B cell (primary cell): ENCODE measurements around the gene DRAXIN. TPM values are rescaled to one million over a fixed set of nuclear protein-coding genes. Genes with fewer than 3 reads are reported as not detected.

ENCODE experiments used
- ATAC-seq: fragments of 200-7000 bp; cut with Tn5 transposase; one replicate; pipeline ENCODE4 v1.10.0; 2021; ENCODE audit warnings: low read depth, mild to moderate bottlenecking, moderate number of reproducible peaks, moderate library complexity
- CTCF ChIA-PET: fragments of 350-600 bp; sonication (Branson Sonifier 250); formaldehyde crosslinking; loops from one replicate; lab custom pipeline; 2021; ENCODE audit warnings: antibody characterized with exemption, inconsistent platforms; lab: Charles Lee
- POLR2A ChIA-PET: fragments of 350-600 bp; sonication (Branson Sonifier 250); formaldehyde crosslinking; loops from one replicate; lab custom pipeline; 2021; ENCODE audit warnings: antibody characterized with exemption; lab: Charles Lee
- DNase-seq: peaks from one replicate; pipeline ENCODE4 v3.0.0; 2013
- H2AFZ ChIP-seq: 2 replicates; pipeline ENCODE4 v1.6.1; 2012; ENCODE audit warnings: mild to moderate bottlenecking, low read depth, low read length; ENCODE audit not compliant: insufficient read depth, poor library complexity, severe bottlenecking
- H3K27ac ChIP-seq, 2 donors: 1 replicate in 1 of 2; 2 replicates in 1 of 2; pipeline ENCODE4 v1.5.1; 2012 to 2013; ENCODE audit warnings: low read length in 2 of 2, mild to moderate bottlenecking in 2 of 2, moderate library complexity in 1 of 2
- H3K27me3 ChIP-seq, 4 experiments: fragments of 200-600 bp in 1 of 4; sonication (generic) in 1 of 4; replicated peaks in 1 of 4; 1 replicate in 2 of 4; 2 replicates in 2 of 4; pipeline versions ENCODE4 v1.6.1 to v1.7.0; 2013 to 2016; ENCODE audit warnings: low read length in 3 of 4, mild to moderate bottlenecking in 2 of 4, mixed read lengths in 1 of 4, moderate library complexity in 1 of 4; ENCODE audit not compliant: insufficient read depth in 4 of 4, control insufficient read depth in 3 of 4; ENCODE audit errors: control extremely low read depth in 1 of 4
- H3K36me3 ChIP-seq, 2 experiments: replicated peaks in 1 of 2; 1 replicate in 1 of 2; 2 replicates in 1 of 2; pipeline versions ENCODE4 v1.6.1 to v1.7.1; 2013; ENCODE audit warnings: low read length in 1 of 2; ENCODE audit not compliant: insufficient read depth in 2 of 2, control insufficient read depth in 1 of 2; ENCODE audit errors: control extremely low read depth in 1 of 2, extremely low read depth in 1 of 2
- H3K4me1 ChIP-seq, 2 donors: fragments of 200-600 bp in 1 of 2; sonication (generic) in 1 of 2; 1 replicate in 1 of 2; 2 replicates in 1 of 2; pipeline versions ENCODE4 v1.5.1 to v1.6.1; 2013 to 2017; ENCODE audit warnings: low read length in 2 of 2; ENCODE audit not compliant: control insufficient read depth in 2 of 2, insufficient read depth in 2 of 2
- H3K4me2 ChIP-seq: replicated peaks from 2 replicates; pipeline ENCODE3; 2012; ENCODE audit warnings: mild to moderate bottlenecking, low read depth, low read length; ENCODE audit not compliant: poor library complexity, severe bottlenecking
- H3K4me3 ChIP-seq, 5 experiments: fragments of 200-600 bp in 1 of 5; sonication (generic) in 1 of 5; 1 replicate in 3 of 5; 2 replicates in 2 of 5; pipeline versions ENCODE4 v1.5.1 to v1.7.0; 2011 to 2016; ENCODE audit warnings: low read length in 4 of 5, mild to moderate bottlenecking in 4 of 5, low read depth in 2 of 5, control low read depth in 1 of 5, moderate library complexity in 1 of 5; ENCODE audit not compliant: insufficient read depth in 1 of 5; ENCODE audit errors: control extremely low read depth in 1 of 5, extremely low read depth in 1 of 5
- H3K79me2 ChIP-seq: fragments of 200-600 bp; sonication (generic); one replicate; pipeline ENCODE4 v1.6.0; 2016; ENCODE audit warnings: low read length; ENCODE audit not compliant: control insufficient read depth, insufficient read depth
- H3K9ac ChIP-seq: fragments of 200-600 bp; sonication (generic); 2 replicates; pipeline ENCODE4 v1.6.1; 2017; ENCODE audit warnings: mild to moderate bottlenecking, low read length, moderate library complexity
- H3K9me3 ChIP-seq, 3 donors: one replicate each; pipeline versions ENCODE4 v1.6.1 to v1.7.1; 2013; ENCODE audit warnings: low read length in 2 of 3; ENCODE audit not compliant: control insufficient read depth in 2 of 3, insufficient read depth in 1 of 3; ENCODE audit errors: control extremely low read depth in 1 of 3
- H4K20me1 ChIP-seq: 2 replicates; pipeline ENCODE4 v1.6.0; 2012; ENCODE audit warnings: mild to moderate bottlenecking, low read length; ENCODE audit not compliant: insufficient read depth, control insufficient read depth, poor library complexity, severe bottlenecking
- H3K27ac Mint-ChIP-seq: one replicate; pipeline ENCODE4 v1.8.0; 2021; ENCODE audit warnings: mixed read lengths
- H3K27me3 Mint-ChIP-seq: one replicate; pipeline ENCODE4 v1.8.0; 2021; ENCODE audit warnings: mixed read lengths
- H3K4me1 Mint-ChIP-seq: one replicate; pipeline ENCODE4 v1.8.0; 2021; ENCODE audit warnings: mixed read lengths
- H3K4me3 Mint-ChIP-seq: one replicate; pipeline ENCODE4 v1.8.0; 2021; ENCODE audit warnings: mixed read lengths
- H3K9me3 Mint-ChIP-seq: one replicate; pipeline ENCODE4 v1.8.0; 2022; ENCODE audit warnings: mixed read lengths; ENCODE audit not compliant: insufficient read depth
- CTCF ChIP-seq: fragments of 200-600 bp; IDR thresholded peaks from one replicate; pipeline ENCODE4 v1.8.0; 2022; ENCODE audit warnings: antibody characterized with exemption, mild to moderate bottlenecking
- EZH2 ChIP-seq: IDR thresholded peaks from 2 replicates; pipeline ENCODE4 v1.6.1; 2012; ENCODE audit warnings: borderline replicate concordance, low read depth, mild to moderate bottlenecking, moderate library complexity, low read length; ENCODE audit not compliant: insufficient read depth, poor library complexity, severe bottlenecking
- WGBS: methylation state at CpG from one replicate; pipeline ENCODE4 v1.1.5; 2013; ENCODE audit warnings: missing lambda C conversion rate; ENCODE audit not compliant: insufficient coverage; 5-methylcytosine and 5-hydroxymethylcytosine counted together
- intact Hi-C: fragments of 100-400 bp; cut with micrococcal nuclease; formaldehyde crosslinking; loops from one replicate; pipeline ENCODE4 v1.10.0; 2022
- polyA plus RNA-seq: library from polyadenylated mRNA; depleted of rRNA; stranded (reverse); fragments of >200 nt; gene quantifications from 2 replicates; pipeline ENCODE4 v1.2.3, GENCODE V29; 2012
- total RNA-seq, 2 donors: library from RNA; stranded (reverse); fragments of 120-200 nt in 1 of 2; gene quantifications; 1 replicate in 1 of 2; 2 replicates in 1 of 2; pipeline versions ENCODE4 v1.2.3 to v1.2.4, GENCODE V29; 2013 to 2022

The DRAXIN gene
- total and polyA plus RNA-seq, 2 donors (not counting 1 experiment from before 2014, with no cell fraction given), result 0.21 to 0.30 TPM

DNA sequence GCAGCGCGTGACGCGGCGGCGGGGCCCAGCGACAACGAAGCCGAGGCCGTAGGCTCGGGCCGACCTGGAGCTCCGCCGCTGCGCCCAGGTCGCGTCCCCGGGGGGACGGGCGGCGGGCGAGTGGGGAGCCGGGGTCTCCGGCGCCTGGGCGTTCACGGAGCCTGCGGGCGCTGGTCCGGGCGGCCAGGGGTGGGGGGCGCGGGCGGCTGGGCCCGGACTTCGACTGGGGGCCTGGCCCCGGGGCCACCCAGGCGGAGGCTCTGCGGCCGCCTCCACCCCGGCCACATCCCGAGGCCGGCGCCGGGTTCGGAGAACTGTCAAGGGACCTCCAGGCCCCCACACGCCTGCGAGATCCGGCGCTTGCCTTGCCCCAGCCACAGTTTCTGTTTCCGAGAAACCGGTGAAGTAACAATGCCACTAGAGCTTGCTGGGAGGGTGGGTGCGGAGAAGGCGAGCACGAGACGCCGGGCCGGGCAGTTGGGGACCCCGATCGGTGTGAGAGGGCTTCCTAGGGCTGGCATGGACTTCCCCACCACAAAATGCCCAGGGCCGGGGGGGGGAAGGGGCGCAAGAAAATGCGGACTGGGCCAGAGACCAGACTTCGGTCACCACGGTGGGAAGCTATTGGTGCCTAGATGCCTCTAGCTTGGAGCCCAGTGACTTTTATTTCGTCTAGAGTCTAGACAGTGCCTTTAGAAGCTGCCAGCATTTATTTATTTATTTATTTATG is 27.0 kb upstream of the DRAXIN start:
- H4K20me1 ChIP-seq, result no peaks in the 10 kb centered on the region
- Mint-ChIP-seq H3K4me1 (peaks cover 3% of the 10 kb centered on the region), H3K9me3 (no peaks in the 10 kb centered on the region), H3K4me3 (peak overlapping the region; percentile 89), H3K27ac (peak overlapping the region; percentile 63), H3K27me3 (no peaks in the 10 kb centered on the region)
- intact Hi-C loops, result loop anchor here (1.0 kb wide), 4 partner anchors 10 to 72 kb away; partner anchors contain the start of genes AGTRAP, FBXO2, FBXO44 and MAD2L2
- peaks cover 0 to 12% of the 10 kb centered on the region in 2 experiments for H3K36me3 ChIP-seq
- DNase-seq, result peak; percentile 67
- peak overlapping the region; percentile 38 to 74 (median 63) for H3K4me3 ChIP-seq
- ChIA-PET CTCF (interaction anchor here (0.7 to 4.9 kb wide), 25 partner anchors 9 to 627 kb away, joined by 3 to 75 read pairs (median 6); partner anchors contain the start of genes AGTRAP, FBXO2, FBXO44 and MAD2L2), POLR2A (interaction anchor here (0.6 to 3.0 kb wide), 10 partner anchors 10 to 832 kb away, joined by 3 to 27 read pairs (median 6); partner anchors contain the start of genes FBXO2, FBXO44 and MAD2L2)
- H3K4me2 ChIP-seq, result peak overlapping the region; percentile 99
- H3K79me2 ChIP-seq, result peaks cover 15% of the 10 kb centered on the region
- ATAC-seq, result peak; percentile 51
- H2AFZ ChIP-seq, result peak overlapping the region; percentile 93
- H3K27ac ChIP-seq, result peak overlapping the region; percentile 44 to 76
- no peaks in the 10 kb centered on the region for H3K27me3 ChIP-seq
- TF ChIP-seq EZH2 (no peak), CTCF (peak; percentile 39)
- peaks cover 0 to 9% of the 10 kb centered on the region in 2 donors for H3K4me1 ChIP-seq
- WGBS, result 2% methylated on average over 65 of the region's 66 CpGs
- H3K9me3 ChIP-seq, result no peaks in the 10 kb centered on the region
- peak overlapping the region; percentile 81 for H3K9ac ChIP-seq

GRCh38 chr1:11668516-11668915 is 23.0 kb upstream of the DRAXIN start:
- H4K20me1 ChIP-seq, result no peaks in the 10 kb centered on the region
- peaks cover 15% of the 10 kb centered on the region for H3K79me2 ChIP-seq
- DNase-seq, result no peak
- ChIA-PET POLR2A (no interaction called here), CTCF (interaction anchor here (0.6 to 0.9 kb wide), 3 partner anchors 51 to 97 kb away, joined by 3 read pairs; no protein-coding TSS in a partner anchor)
- no peaks in the 10 kb centered on the region for H3K9me3 ChIP-seq
- H3K4me1 ChIP-seq, result peaks cover 0 to 16% of the 10 kb centered on the region in 2 donors
- H3K27ac ChIP-seq, result no peak overlapping the region
- no peak overlapping the region for H3K4me3 Mint-ChIP-seq
- no peak for ATAC-seq
- H2AFZ ChIP-seq, result no peak overlapping the region
- H3K4me1 Mint-ChIP-seq, result peaks cover 8% of the 10 kb centered on the region
- H3K27me3 Mint-ChIP-seq, result no peaks in the 10 kb centered on the region
- WGBS, result 98% methylated on average over 14 of the region's 14 CpGs
- peaks cover 0 to 8% of the 10 kb centered on the region in 2 experiments for H3K36me3 ChIP-seq
- no peaks in the 10 kb centered on the region for H3K9me3 Mint-ChIP-seq
- intact Hi-C loops, result no loop called here
- H3K27me3 ChIP-seq, result no peaks in the 10 kb centered on the region
- H3K27ac Mint-ChIP-seq, result no peak overlapping the region
- TF ChIP-seq CTCF (no peak), EZH2 (no peak)
- no peak overlapping the region for H3K4me3 ChIP-seq
- no peak overlapping the region for H3K9ac ChIP-seq
- no peak overlapping the region for H3K4me2 ChIP-seq
